ENCODE measurements around the gene KIR2DL3.
"Not testable (repeated sequence)": the region's sequence is repeated elsewhere in the genome, so short reads cannot be mapped to it uniquely, and the experiment has no call there.

The KIR2DL3 gene

DNA sequence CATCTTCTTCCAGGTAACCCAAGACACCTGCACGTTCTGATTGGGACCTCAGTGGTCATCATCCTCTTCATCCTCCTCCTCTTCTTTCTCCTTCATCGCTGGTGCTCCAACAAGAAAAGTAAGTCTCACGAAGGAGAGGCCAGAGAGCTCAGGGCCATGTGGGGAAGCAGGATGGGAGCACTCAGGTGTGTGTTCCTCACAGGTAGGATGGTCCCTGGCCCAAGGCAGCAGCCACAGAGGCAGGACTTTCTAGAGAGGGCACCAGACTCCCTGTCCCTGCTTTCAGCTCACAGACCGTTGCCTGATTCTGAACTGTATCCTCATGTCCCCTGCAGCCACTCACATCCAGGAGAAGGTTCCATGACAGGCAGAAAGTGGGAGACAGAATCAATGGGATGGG lies 28.2 kb downstream of the KIR2DL3 start:
- not testable (repeated sequence) for H3K4me1 ChIP-seq (ENCODE audit: control insufficient read depth, insufficient read depth, low read depth, low read length); H3K9ac ChIP-seq (ENCODE audit: low read length); H3K27ac ChIP-seq (ENCODE audit: low read length, poor library complexity, severe bottlenecking); H2AFZ ChIP-seq (ENCODE audit: low read depth, low read length); H3K9me3 ChIP-seq (ENCODE audit: control insufficient read depth, low read length); H3K23ac ChIP-seq (ENCODE audit: low read length in 2 of 2); H2BK120ac ChIP-seq (ENCODE audit: low read depth, low read length); H4K91ac ChIP-seq (ENCODE audit: low read length); DNase-seq; H2AK5ac ChIP-seq (ENCODE audit: low read length, severe bottlenecking); H3K18ac ChIP-seq (ENCODE audit: low read depth in 1 of 2, low read length in 2 of 2); H3K4me3 ChIP-seq (ENCODE audit: insufficient read depth in 1 of 2, low read depth in 1 of 2, low read length in 2 of 2); H3K14ac ChIP-seq (ENCODE audit: low read length in 2 of 2); H3K27me3 ChIP-seq (ENCODE audit: control insufficient read depth in 1 of 2, insufficient read depth in 1 of 2, low read length in 2 of 2); H4K8ac ChIP-seq (ENCODE audit: low read length); H3K79me1 ChIP-seq (replicated peaks; ENCODE audit: low read length, poor library complexity, severe bottlenecking); H2BK12ac ChIP-seq (ENCODE audit: low read length in 2 of 2); H2BK5ac ChIP-seq (ENCODE audit: low read depth, low read length, poor library complexity, severe bottlenecking); H3K4me2 ChIP-seq (ENCODE audit: low read length, poor library complexity, severe bottlenecking); H2BK15ac ChIP-seq (ENCODE audit: low read depth, poor library complexity, severe bottlenecking); H3K4ac ChIP-seq (ENCODE audit: low read depth in 1 of 2, low read length in 2 of 2); H3K36me3 ChIP-seq (ENCODE audit: control insufficient read depth in 1 of 2, insufficient read depth in 2 of 2, low read depth in 1 of 2, low read length in 2 of 2)
- WGBS: 13% methylated on average over 3 of the region's 4 CpGs

GRCh38 chr19:54769646-54770045 lies 31.3 kb downstream of the KIR2DL3 start, which contains the start of gene KIR2DL1:
Gene KIR2DL1 (plus strand): TSS chr19:54769793. CDS start chr19:54769851, 58 bp downstream.
- not testable (repeated sequence) for H4K91ac ChIP-seq (ENCODE audit: low read length); H3K27ac ChIP-seq (ENCODE audit: low read length, poor library complexity, severe bottlenecking); DNase-seq; H2AFZ ChIP-seq (ENCODE audit: low read depth, low read length); H3K9ac ChIP-seq (ENCODE audit: low read length); H3K4me3 ChIP-seq (ENCODE audit: insufficient read depth in 1 of 2, low read depth in 1 of 2, low read length in 2 of 2); H2BK12ac ChIP-seq (ENCODE audit: low read length in 2 of 2); H3K79me1 ChIP-seq (replicated peaks; ENCODE audit: low read length, poor library complexity, severe bottlenecking); H3K9me3 ChIP-seq (ENCODE audit: control insufficient read depth, low read length); H3K18ac ChIP-seq (ENCODE audit: low read depth in 1 of 2, low read length in 2 of 2); H2BK5ac ChIP-seq (ENCODE audit: low read depth, low read length, poor library complexity, severe bottlenecking); H3K4me2 ChIP-seq (ENCODE audit: low read length, poor library complexity, severe bottlenecking); H2BK15ac ChIP-seq (ENCODE audit: low read depth, poor library complexity, severe bottlenecking); H3K27me3 ChIP-seq (ENCODE audit: control insufficient read depth in 1 of 2, insufficient read depth in 1 of 2, low read length in 2 of 2); H3K4me1 ChIP-seq (ENCODE audit: control insufficient read depth, insufficient read depth, low read depth, low read length); H2BK120ac ChIP-seq (ENCODE audit: low read depth, low read length); H3K36me3 ChIP-seq (ENCODE audit: control insufficient read depth in 1 of 2, insufficient read depth in 2 of 2, low read depth in 1 of 2, low read length in 2 of 2); H2AK5ac ChIP-seq (ENCODE audit: low read length, severe bottlenecking); H3K14ac ChIP-seq (ENCODE audit: low read length in 2 of 2); H4K8ac ChIP-seq (ENCODE audit: low read length); H3K4ac ChIP-seq (ENCODE audit: low read depth in 1 of 2, low read length in 2 of 2); H3K23ac ChIP-seq (ENCODE audit: low read length in 2 of 2)
- WGBS: 93% methylated on average over 15 of the region's 15 CpGs

GRCh38 chr19:54770511-54770910 lies 32.2 kb downstream of the KIR2DL3 start:
- not testable (repeated sequence) for H2AFZ ChIP-seq (ENCODE audit: low read depth, low read length); H3K4me2 ChIP-seq (ENCODE audit: low read length, poor library complexity, severe bottlenecking); H3K9ac ChIP-seq (ENCODE audit: low read length); H4K91ac ChIP-seq (ENCODE audit: low read length); H3K9me3 ChIP-seq (ENCODE audit: control insufficient read depth, low read length); H3K27me3 ChIP-seq (ENCODE audit: control insufficient read depth in 1 of 2, insufficient read depth in 1 of 2, low read length in 2 of 2); H2BK15ac ChIP-seq (ENCODE audit: low read depth, poor library complexity, severe bottlenecking); H3K23ac ChIP-seq (ENCODE audit: low read length in 2 of 2); DNase-seq; H2BK12ac ChIP-seq (ENCODE audit: low read length in 2 of 2); H3K4me1 ChIP-seq (ENCODE audit: control insufficient read depth, insufficient read depth, low read depth, low read length); H2BK5ac ChIP-seq (ENCODE audit: low read depth, low read length, poor library complexity, severe bottlenecking); H3K18ac ChIP-seq (ENCODE audit: low read depth in 1 of 2, low read length in 2 of 2); H3K4me3 ChIP-seq (ENCODE audit: insufficient read depth in 1 of 2, low read depth in 1 of 2, low read length in 2 of 2); H3K79me1 ChIP-seq (replicated peaks; ENCODE audit: low read length, poor library complexity, severe bottlenecking); H3K4ac ChIP-seq (ENCODE audit: low read depth in 1 of 2, low read length in 2 of 2); H2AK5ac ChIP-seq (ENCODE audit: low read length, severe bottlenecking); H3K27ac ChIP-seq (ENCODE audit: low read length, poor library complexity, severe bottlenecking); H3K14ac ChIP-seq (ENCODE audit: low read length in 2 of 2); H3K36me3 ChIP-seq (ENCODE audit: control insufficient read depth in 1 of 2, insufficient read depth in 2 of 2, low read depth in 1 of 2, low read length in 2 of 2); H2BK120ac ChIP-seq (ENCODE audit: low read depth, low read length); H4K8ac ChIP-seq (ENCODE audit: low read length)
- WGBS: 74% methylated on average over 4 of the region's 4 CpGs

GRCh38 chr19:54771018-54771960 lies 33.0 kb downstream of the KIR2DL3 start:
- H3K36me3 ChIP-seq (ENCODE audit: control insufficient read depth in 1 of 2, insufficient read depth in 2 of 2, low read depth in 1 of 2, low read length in 2 of 2); H3K27me3 ChIP-seq (ENCODE audit: control insufficient read depth in 1 of 2, insufficient read depth in 1 of 2, low read length in 2 of 2); H3K9me3 ChIP-seq (ENCODE audit: control insufficient read depth, low read length); H2AK5ac ChIP-seq (ENCODE audit: low read length, severe bottlenecking); H2AFZ ChIP-seq (ENCODE audit: low read depth, low read length); H3K9ac ChIP-seq (ENCODE audit: low read length); DNase-seq; H3K4me2 ChIP-seq (ENCODE audit: low read length, poor library complexity, severe bottlenecking); H3K18ac ChIP-seq (ENCODE audit: low read depth in 1 of 2, low read length in 2 of 2); H4K91ac ChIP-seq (ENCODE audit: low read length); H3K79me1 ChIP-seq (replicated peaks; ENCODE audit: low read length, poor library complexity, severe bottlenecking); H3K4me3 ChIP-seq (ENCODE audit: insufficient read depth in 1 of 2, low read depth in 1 of 2, low read length in 2 of 2); H2BK15ac ChIP-seq (ENCODE audit: low read depth, poor library complexity, severe bottlenecking); H4K8ac ChIP-seq (ENCODE audit: low read length); H3K14ac ChIP-seq (ENCODE audit: low read length in 2 of 2); H2BK5ac ChIP-seq (ENCODE audit: low read depth, low read length, poor library complexity, severe bottlenecking); H3K4me1 ChIP-seq (ENCODE audit: control insufficient read depth, insufficient read depth, low read depth, low read length); H2BK12ac ChIP-seq (ENCODE audit: low read length in 2 of 2); H3K27ac ChIP-seq (ENCODE audit: low read length, poor library complexity, severe bottlenecking); H2BK120ac ChIP-seq (ENCODE audit: low read depth, low read length); H3K4ac ChIP-seq (ENCODE audit: low read depth in 1 of 2, low read length in 2 of 2); H3K23ac ChIP-seq (ENCODE audit: low read length in 2 of 2): not testable (repeated sequence)
- 67% methylated on average over 11 of the region's 15 CpGs for WGBS

Measured in mesenchymal stem cell (in vitro differentiated cells and primary cell).